ENCODE results near the gene CA10. TPM values are rescaled to one million over a fixed set of nuclear protein-coding genes. Genes with fewer than 3 reads are reported as not detected.

Gene CA10
- total RNA-seq, 1 experiment from 2014 or later = 0.46 TPM

DNA sequence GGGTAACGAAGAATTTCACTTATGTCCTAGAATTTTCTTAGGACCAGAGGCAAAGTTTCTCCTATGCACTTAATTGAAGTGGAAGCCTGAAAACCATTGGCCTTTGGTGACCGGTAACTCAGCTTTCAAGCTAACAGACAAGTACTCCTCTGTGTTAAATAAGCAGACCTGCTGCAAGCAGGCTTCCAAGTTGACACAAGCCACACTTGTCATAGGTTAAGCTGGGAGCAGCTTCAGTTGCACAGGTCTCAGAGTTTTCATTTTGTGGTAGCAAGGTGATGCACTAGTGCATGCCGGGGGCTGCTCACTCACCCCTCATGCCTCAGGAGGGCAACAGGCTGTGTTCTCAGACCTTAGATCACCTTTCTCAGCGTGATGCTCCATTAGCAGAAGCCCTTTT is 498.2 kb downstream of the CA10 start:
- Histone ChIP-seq H3K23me2 (ENCODE audit: insufficient read length, low read depth, low read length, poor library complexity, severe bottlenecking) (no peaks in the 10 kb centered on the region), H3K23ac (ENCODE audit: insufficient read length, low read depth, low read length) (no peak overlapping the region), H3K4me2 (ENCODE audit: insufficient read depth, insufficient read length, low read length) (no peak overlapping the region), H4K20me1 (ENCODE audit: control insufficient read depth, insufficient read depth, insufficient read length) (no peaks in the 10 kb centered on the region), H2BK20ac (ENCODE audit: low read depth, low read length, poor library complexity, severe bottlenecking) (no peak overlapping the region), H2BK5ac (ENCODE audit: insufficient read length, low read length) (no peak overlapping the region), H3K27me3 (ENCODE audit: insufficient read depth, low read length) (no peaks in the 10 kb centered on the region), H3K4me1 (ENCODE audit: insufficient read depth, low read length) (no peaks in the 10 kb centered on the region), H2BK15ac (ENCODE audit: low read depth, low read length) (no peak overlapping the region), H2AFZ (ENCODE audit: low read length) (no peak overlapping the region), H3K27ac (ENCODE audit: insufficient read length, low read depth, low read length) (no peak overlapping the region), H4K8ac (replicated peaks; ENCODE audit: insufficient read length, low read depth, low read length) (no peak overlapping the region), H3K18ac (ENCODE audit: insufficient read length, low read depth, low read length) (no peak overlapping the region), H3K4ac (ENCODE audit: low read depth, low read length) (no peak overlapping the region), H2BK12ac (ENCODE audit: insufficient read length, low read depth, low read length) (no peak overlapping the region), H3K9me3 (ENCODE audit: control insufficient read depth, low read depth, low read length) (no peaks in the 10 kb centered on the region), H2AK5ac (ENCODE audit: insufficient read length, low read length) (no peak overlapping the region), H3K14ac (ENCODE audit: insufficient read depth, low read length) (no peak overlapping the region), H3T11ph (ENCODE audit: low read length) (no peak overlapping the region), H4K91ac (ENCODE audit: insufficient read length, low read depth, low read length) (no peak overlapping the region), H2BK120ac (ENCODE audit: low read depth, low read length, poor library complexity, severe bottlenecking) (no peak overlapping the region), H4K5ac (ENCODE audit: insufficient read length, low read depth, low read length) (no peak overlapping the region), H3K79me1 (ENCODE audit: insufficient read depth, low read depth, low read length, poor library complexity, severe bottlenecking) (no peaks in the 10 kb centered on the region), H3K79me2 (ENCODE audit: insufficient read depth, low read length) (no peaks in the 10 kb centered on the region), H3K9ac (ENCODE audit: extremely low read depth, insufficient read length, low read length) (no peak overlapping the region), H3K56ac (ENCODE audit: insufficient read length, low read depth, low read length) (no peak overlapping the region)
- peaks cover 2% of the 10 kb centered on the region for H3K27me3 Mint-ChIP-seq (ENCODE audit: low read depth)
- H3K36me3 Mint-ChIP-seq (ENCODE audit: insufficient read depth in 1 of 3, low read depth in 3 of 3) = no peaks in the 10 kb centered on the region
- H3K4me3 Mint-ChIP-seq = no peak overlapping the region
- H3K4me1 Mint-ChIP-seq = no peaks in the 10 kb centered on the region
- no CpG with 5 or more reads among the region's 4 CpGs for WGBS (ENCODE audit: extremely low coverage, insufficient read length, low lambda C conversion rate)
- DNase-seq = no peak
- no peaks in the 10 kb centered on the region for H3K9me3 Mint-ChIP-seq
- TF ChIP-seq, protein P1, sequence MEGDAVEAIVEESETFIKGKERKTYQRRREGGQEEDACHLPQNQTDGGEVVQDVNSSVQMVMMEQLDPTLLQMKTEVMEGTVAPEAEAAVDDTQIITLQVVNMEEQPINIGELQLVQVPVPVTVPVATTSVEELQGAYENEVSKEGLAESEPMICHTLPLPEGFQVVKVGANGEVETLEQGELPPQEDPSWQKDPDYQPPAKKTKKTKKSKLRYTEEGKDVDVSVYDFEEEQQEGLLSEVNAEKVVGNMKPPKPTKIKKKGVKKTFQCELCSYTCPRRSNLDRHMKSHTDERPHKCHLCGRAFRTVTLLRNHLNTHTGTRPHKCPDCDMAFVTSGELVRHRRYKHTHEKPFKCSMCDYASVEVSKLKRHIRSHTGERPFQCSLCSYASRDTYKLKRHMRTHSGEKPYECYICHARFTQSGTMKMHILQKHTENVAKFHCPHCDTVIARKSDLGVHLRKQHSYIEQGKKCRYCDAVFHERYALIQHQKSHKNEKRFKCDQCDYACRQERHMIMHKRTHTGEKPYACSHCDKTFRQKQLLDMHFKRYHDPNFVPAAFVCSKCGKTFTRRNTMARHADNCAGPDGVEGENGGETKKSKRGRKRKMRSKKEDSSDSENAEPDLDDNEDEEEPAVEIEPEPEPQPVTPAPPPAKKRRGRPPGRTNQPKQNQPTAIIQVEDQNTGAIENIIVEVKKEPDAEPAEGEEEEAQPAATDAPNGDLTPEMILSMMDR (conservative IDR thresholded peaks at IDR 0.05) = no peak
- H3K27ac Mint-ChIP-seq = no peak overlapping the region

Measured in H9 (cell line).